Hematopoietic multipotent progenitor cell treated with erythropoietin and hydrocortisone succinate and interleukin-3 and kit ligand, for 8 days (in vitro differentiated cells): ENCODE results near the gene WASHC2C.
"Not testable (repeated sequence)": the region's sequence is repeated elsewhere in the genome, so short reads cannot be mapped to it uniquely, and the experiment has no call there.

Experiments
- DNase-seq: peaks from one replicate; pipeline ENCODE4 v3.0.0-alpha.2; 2015

Gene WASHC2C, protein sequence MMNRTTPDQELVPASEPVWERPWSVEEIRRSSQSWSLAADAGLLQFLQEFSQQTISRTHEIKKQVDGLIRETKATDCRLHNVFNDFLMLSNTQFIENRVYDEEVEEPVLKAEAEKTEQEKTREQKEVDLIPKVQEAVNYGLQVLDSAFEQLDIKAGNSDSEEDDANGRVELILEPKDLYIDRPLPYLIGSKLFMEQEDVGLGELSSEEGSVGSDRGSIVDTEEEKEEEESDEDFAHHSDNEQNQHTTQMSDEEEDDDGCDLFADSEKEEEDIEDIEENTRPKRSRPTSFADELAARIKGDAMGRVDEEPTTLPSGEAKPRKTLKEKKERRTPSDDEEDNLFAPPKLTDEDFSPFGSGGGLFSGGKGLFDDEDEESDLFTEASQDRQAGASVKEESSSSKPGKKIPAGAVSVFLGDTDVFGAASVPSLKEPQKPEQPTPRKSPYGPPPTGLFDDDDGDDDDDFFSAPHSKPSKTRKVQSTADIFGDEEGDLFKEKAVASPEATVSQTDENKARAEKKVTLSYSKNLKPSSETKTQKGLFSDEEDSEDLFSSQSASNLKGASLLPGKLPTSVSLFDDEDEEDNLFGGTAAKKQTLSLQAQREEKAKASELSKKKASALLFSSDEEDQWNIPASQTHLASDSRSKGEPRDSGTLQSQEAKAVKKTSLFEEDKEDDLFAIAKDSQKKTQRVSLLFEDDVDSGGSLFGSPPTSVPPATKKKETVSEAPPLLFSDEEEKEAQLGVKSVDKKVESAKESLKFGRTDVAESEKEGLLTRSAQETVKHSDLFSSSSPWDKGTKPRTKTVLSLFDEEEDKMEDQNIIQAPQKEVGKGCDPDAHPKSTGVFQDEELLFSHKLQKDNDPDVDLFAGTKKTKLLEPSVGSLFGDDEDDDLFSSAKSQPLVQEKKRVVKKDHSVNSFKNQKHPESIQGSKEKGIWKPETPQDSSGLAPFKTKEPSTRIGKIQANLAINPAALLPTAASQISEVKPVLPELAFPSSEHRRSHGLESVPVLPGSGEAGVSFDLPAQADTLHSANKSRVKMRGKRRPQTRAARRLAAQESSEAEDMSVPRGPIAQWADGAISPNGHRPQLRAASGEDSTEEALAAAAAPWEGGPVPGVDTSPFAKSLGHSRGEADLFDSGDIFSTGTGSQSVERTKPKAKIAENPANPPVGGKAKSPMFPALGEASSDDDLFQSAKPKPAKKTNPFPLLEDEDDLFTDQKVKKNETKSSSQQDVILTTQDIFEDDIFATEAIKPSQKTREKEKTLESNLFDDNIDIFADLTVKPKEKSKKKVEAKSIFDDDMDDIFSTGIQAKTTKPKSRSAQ (N-terminal part only)

DNA sequence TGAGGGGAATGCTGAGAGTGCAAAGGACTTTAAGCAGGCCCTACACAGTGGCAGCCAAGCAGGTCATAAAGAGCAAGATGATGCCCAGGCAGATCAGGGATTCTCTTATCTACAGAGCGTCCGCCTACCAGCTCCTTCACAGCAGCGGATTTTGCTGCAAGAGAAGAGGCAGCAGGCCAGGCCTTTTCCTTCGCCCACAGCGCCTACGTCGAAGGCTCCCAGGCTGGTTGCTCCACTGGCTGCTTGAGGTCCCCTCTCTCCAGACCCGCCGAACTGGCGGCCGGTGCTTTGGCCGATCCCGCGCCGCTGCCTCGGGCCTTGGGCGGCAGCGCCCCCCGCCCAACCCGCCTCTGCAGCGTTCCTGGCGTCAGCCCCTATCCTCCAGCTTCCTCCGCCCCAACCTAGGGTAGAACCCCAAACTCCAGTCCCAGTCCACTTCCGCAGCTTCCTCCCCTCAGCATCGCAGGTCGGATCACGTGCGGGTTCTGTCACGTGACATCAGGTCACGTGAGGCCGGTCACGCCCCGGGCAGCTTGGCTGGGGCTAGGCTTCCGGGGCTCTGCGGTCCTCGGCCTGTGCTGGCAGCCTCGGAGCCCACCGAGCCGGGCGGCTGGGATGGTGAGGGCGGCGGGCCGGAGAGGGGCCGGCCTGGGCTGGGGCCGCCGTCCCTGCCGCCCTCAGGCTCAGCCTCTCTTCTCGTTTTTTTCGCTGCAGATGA, at the start of gene WASHC2C:
Gene WASHC2C, plus strand, starts transcription at position 564 of the 718 bp plus-strand sequence. Its CDS starts 52 bp downstream, at position 616.
- peak; percentile 88 for DNase-seq

DNA sequence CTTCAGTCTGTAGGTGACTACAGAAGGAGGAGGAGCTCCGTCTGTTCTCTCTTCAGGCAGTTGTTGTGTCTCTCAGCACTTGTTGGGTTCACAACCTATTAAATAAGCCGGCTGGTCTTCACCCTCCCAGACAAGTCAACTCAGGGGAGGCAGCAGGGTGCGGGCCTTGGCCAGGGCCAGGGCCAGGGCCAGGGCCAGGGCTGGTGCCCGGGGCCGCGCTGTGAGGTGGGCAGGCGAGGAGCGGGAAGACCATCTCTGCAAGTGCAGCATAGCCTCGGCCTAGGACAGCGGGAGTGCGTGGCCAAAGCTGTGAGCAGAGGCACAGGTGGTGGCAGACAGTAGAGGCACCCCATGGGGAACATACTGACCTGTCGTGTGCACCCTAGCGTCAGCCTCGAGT, 48.6 kb upstream of the WASHC2C start:
- not testable (repeated sequence) for DNase-seq

DNA sequence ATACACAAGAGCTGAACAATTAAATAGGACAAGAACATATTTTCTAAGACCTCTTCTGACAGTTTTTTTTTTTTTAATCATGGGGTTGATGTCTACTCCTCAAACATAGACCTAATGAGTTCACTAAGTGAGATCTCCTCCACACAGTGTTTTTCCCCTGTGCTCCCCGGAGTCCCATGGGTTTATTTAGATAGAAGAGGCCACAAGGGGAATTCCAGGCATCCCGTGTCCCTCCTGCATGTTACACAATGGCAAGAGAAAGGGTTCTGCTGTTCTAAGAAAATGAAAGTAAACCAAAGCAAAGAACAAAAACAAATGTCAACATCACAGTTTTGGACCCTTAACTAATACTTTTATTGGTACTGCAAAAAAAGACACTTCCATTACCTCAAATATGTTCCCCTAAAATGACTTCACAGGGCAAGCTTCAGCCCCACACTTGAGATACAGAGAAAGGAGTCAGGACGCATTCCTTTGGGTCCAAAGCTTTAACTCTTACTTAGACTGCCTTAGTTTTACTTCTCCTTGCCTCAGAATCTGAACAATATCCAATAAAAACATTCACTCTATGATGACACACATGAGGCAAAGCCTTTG, 16.8 kb upstream of the WASHC2C start:
- DNase-seq, result not testable (repeated sequence)

DNA sequence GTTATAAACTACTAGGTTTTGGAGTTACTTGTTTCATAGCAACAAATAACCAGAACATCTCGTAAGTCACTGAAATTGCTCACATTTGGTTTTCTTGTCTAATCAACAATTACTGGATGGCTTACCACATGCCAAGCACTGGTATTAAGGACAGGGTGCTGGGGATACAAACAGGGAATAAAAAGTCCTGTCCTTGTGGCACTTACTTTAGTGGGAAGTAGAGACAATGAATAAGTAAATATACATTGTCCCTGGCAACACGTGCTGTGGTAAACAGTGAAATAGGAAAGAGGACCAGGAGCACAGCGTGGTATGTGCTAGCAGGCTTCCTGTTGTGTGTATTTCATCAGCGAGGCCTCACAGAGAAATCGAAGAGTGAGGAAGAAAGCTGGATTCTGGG, 15.8 kb upstream of the WASHC2C start:
- DNase-seq, result not testable (repeated sequence)

DNA sequence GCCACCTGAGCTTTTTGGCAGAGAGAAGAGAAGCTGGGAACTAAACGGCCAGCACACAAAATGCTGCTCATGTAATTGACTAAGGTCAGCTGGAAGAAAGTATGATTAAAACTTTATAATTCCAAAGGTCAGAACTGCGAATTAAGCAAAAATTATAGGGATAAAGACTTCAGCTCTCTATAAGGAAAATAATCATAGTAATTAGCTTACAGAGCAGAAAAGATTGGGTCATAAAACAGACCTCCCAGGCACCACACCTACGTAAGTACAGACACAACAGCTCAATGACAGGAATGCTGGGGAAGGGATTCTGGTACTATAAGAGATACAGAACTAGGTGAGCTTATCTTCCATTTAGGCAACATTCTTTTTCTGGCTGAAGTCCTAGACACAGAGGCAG, 10.0 kb upstream of the WASHC2C start:
- DNase-seq, result not testable (repeated sequence)

DNA sequence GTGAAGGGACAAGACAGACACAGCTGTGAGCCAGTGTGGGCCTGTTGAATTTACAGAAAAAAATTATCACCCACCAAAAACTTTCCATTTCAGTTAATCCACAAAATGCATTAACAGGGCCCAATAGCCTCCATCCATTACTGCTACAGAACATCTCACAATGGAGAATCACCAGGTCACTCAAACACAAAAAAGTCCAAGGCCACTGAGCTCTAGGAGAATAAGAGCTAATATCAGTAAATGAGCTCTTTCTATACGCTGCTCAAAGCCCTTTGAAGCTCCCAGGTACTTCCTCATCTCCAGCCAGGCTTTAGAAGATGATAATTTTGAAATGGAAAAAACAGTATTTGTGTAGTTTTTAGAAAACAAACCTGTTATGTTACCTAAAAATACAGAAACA, 9.4 kb upstream of the WASHC2C start:
- DNase-seq, result not testable (repeated sequence)

DNA sequence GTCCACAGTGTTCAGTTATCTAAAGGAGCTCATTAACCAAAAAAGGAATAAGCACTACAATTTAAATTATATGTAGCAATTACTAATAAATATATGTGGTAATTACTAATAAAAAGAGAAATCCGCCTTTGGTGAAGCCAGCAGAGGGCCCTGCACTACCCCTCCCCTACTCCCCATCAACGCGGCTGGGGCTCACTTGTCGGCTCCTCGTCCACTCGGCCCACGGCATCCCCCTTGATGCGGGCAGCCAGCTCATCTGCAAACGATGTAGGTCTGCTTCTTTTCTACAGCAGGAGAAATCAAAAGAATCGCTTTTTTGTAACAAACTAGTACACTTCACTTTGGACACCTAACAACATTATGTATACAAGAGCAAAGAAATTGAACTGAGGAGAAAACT, 5.6 kb upstream of the WASHC2C start:
- DNase-seq, result not testable (repeated sequence)

DNA sequence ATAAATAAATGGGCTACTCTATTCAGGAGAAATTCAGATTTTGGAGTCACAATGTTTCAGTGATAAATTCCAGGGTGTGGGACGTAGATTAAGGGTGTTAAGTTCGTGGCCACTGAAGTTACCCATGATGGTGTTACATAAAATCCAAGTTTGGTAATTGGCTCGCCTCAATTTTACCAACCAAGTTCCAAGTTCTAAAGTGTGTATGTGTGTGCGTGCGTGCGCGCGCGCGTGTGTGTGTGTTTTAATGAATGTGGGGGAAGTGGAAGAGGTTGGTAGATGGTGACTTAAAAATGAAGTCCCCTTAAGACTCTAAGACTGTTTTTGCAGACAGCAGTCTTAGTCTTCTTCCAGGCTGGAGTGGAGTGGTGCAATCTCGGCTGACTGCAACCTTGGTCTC, 3.2 kb upstream of the WASHC2C start:
- not testable (repeated sequence) for DNase-seq

DNA sequence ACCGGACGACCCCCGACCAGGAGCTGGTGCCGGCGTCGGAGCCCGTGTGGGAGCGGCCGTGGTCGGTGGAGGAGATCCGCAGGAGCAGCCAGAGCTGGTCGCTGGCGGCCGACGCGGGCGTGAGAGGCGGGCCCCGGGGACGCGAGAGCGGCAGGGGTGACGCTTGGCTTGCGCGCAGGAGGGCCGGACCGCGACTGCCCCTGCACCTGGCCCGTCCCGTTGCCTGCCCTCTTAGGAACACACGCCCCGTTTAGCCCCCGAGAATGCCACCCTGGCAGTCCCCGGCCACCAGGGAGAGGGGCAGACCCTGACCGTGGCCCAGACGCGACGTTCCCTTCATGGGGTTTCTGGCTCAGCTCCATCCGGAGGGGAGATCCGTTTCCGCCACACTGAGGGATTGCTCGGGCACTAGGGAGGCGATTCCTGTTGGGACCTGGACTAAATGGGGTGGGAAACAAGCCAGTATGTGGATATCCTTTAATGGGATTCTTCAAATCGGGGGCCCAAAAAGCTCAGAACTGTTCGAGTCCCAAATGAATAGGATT, 427 bp downstream of the WASHC2C start:
- not testable (repeated sequence) for DNase-seq

DNA sequence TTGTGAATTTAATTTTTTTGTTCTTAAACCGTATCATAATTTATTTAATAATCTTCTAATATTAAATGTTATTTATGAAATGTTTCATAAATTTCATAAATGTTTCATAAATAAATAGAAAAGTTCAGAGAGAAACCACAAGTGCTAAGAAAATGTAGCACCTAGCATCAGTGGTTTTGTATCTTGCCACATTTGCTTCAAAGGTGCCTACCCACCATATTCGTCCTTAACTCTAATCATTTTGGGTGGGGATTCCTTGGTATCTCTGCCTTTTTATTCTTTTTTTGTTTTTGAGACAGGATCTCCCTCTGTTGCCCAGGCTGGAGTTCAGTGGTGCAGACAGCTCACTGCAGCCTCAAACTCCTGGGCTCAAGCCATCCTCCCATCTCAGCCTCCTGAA, 7.4 kb downstream of the WASHC2C start:
- not testable (repeated sequence) for DNase-seq

DNA sequence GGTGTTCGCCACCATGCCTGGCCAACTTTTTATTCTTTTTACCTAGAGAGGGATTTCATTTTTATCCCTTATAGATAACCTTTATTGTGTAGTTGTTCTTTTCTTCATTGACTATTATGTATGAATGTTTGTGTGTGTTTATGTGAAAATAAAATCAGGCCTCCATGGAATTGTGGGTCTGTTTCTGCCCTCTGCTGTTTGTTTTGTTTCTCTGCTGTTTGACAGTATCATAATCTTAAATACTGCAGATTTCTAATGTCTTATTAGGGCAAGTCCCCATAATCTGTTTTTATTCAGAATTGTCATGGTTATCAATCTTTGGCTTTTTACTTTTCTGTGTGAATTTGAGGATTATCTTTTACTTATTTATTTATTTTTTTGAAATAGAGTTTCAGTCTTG, 7.8 kb downstream of the WASHC2C start:
- DNase-seq, result peak; percentile 8

DNA sequence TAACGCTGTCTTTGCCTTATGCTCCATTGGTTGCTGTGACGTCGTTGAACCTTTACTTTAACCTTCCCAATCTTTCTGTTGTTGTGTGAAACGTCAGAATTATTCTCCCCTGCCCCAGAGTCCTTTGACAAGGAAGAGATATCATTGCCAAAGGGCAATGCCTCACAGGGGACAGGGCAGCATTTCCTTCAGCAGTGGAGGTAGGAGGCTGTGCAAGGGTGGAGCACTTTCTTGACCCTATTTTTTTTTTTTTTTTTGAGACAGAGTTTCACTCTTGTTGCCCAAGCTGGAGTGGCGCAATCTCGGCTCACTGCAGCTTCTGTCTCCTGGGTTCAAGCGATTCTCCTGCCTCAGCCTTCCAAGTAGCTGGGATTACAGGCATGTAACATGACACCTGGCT, 14.5 kb downstream of the WASHC2C start:
- not testable (repeated sequence) for DNase-seq

DNA sequence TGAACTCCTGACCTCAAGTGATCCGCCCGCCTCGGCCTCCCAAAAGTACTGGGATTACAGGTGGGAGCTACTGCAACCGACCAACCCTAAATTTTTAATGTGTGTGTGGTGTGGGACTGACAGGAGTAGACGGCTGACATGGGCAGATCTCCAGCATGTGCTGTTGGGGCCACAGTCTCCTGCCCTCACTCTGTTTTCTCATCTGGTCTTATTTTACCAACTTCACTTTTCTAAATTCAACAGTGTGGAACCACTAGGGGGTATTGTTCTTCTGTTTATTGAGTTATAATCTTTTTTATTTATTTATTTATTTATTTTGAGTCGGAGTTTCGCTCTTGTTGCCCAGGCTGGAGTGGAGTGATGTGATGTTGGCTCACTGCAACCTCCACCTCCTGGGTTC, 14.9 kb downstream of the WASHC2C start:
- DNase-seq, result not testable (repeated sequence)

DNA sequence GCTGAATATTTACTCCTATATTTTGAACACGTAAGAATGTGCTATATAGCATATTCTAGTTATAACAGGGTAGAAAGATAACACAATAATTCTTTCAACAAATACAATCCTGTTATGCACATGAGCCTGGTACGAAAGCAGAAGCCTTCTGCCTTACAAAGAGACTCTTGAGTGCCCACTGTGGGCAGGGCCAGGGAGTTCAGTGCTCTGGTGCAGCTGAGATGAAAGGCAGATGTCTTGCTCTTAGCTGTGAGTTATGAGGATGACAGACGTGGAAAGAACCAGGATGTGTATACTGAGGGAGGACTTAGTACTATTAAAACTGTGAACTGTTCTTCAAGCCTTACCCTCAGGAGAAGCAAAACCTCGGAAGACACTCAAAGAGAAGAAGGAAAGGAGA, 24.1 kb downstream of the WASHC2C start:
- not testable (repeated sequence) for DNase-seq

DNA sequence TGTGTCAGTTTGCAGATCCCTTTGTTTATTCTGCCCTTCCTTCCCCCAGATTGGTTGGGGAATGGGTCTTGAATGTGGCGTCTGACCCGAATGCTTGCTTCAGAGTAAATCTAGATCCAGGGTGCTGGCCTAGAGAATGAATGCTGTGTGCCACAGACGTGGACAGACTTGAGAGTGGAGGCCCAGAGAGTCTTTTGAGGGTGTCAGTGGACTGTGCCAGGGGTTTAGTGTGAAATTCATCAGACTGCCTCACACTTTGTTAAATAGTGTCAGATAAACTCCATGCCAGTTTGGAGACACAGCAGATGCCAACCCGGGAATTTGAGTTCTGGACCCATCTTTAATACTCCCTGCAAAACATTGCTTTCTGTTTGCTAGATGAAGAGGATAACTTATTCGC, 25.1 kb downstream of the WASHC2C start:
- DNase-seq, result not testable (repeated sequence)

DNA sequence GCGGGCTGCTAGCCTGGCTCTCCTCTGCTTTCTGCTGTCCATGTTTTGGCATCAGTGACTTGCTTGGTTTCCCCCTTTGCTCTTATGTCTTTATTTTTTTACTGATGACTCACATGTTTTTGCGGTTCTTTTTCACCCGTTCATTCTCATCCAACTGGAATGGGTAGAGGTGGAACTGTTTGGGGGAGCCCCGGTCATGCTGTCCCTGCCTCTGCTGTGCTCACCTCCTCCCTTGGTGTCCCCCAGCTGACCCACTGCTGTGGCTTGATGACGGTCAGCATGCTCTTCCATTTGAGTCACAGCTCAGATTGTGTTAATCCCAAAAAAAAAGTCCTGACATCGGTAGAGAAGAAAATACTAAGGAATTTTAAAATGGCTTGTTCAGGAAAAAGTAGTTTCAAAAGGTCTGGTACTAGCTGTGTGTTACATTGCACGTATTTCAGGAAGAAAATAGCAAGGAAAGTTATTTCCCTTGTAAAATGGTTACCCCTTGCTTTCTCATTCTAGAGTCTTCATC, 27.0 kb downstream of the WASHC2C start:
- not testable (repeated sequence) for DNase-seq

DNA sequence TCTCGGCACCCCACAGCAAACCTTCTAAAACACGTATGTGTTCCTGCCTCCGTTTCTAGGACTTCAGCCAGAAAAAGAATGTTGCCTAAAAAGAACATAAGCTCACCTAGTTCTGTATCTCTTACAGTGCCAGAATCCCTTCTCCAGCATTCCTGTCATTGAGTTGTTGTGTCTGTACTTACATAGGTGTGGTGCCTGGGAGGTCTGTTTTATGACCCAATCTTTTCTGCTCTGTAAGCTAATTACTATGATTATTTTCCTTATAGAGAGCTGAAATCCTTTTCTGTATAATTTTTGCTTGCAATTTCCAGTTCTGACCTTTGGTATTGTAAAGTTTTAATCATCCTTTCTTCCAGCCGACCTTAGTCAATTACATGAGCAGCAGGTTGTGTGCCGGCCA, 28.0 kb downstream of the WASHC2C start:
- not testable (repeated sequence) for DNase-seq

DNA sequence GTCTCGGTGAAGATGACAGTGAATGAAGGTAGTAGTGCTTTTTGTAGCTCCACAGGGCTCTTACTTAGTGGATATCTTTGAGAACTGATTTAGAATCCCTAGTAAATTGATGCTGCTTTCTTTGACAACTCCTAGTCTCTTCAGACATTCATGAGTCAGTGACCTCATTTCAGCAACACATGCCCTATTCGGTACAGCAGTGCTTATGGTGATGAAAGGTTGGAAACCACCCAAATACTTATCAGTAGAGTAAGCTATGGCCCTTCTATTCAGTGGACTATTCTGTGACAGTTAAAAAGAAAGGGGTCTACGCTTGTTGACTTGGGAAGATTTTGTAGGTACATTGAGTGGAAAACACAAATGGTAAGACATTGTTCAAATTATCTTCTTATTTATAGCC, 29.0 kb downstream of the WASHC2C start:
- not testable (repeated sequence) for DNase-seq

DNA sequence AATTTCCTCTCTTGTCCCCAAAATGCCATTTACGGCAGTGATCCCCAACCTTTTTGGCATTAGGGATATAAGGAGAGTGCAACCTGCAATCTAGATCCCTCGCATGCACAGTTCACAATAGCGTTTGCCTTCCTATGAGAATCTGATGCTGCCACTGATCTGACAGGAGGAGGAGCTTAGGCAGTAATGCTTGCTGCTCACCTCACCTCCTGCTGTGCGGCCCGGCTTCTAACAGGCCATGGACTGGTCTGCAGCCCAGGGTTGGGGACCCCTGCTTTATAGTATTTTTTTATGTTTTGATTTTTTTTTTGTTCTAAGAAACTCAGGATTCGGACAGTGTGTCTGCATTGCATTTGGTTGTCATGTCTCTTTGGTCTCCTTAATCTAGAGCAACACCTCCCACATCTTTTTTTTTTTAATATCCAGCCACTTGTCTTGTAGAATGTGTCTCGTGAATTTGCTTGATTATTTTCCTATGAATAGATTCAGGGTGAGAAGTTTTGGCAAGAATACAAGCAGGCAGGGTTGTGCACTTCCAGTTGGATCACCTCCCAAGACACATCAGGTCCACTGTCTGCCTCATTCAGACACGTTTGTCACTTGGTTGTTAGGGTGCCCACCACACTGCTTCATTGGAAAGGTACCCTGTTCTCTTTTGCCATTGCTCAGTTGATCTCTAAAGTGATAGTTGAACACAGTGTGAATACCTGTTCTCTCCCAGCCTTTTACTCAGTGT, 30.8 kb downstream of the WASHC2C start:
- DNase-seq, result not testable (repeated sequence)

DNA sequence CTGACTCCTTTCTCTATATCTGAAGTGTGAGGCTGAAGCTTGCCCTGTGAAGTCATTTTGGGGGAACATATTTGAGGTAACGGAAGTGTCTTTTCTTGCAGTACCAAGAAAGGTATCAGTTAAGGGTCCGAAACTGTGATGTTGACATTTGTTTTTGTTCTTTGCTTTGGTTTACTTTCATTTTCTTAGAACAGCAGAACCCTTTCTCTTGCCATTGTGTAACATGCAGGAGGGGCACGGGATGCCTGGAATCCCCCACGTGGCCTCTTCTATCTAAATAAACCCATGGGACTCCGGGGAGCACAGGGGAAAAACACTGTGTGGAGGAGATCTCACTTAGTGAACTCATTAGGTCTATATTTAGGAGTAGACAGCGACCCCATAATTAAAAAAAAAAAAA, 34.6 kb downstream of the WASHC2C start:
- not testable (repeated sequence) for DNase-seq
